Measurements from ENCODE around the gene ILKAP. TPM values are rescaled to one million over a fixed set of nuclear protein-coding genes. Genes with fewer than 3 reads are reported as not detected.

The ILKAP gene
- total and polyA plus RNA-seq, 2 experiments from 2014 or later: 11.9 to 35.0 TPM

DNA sequence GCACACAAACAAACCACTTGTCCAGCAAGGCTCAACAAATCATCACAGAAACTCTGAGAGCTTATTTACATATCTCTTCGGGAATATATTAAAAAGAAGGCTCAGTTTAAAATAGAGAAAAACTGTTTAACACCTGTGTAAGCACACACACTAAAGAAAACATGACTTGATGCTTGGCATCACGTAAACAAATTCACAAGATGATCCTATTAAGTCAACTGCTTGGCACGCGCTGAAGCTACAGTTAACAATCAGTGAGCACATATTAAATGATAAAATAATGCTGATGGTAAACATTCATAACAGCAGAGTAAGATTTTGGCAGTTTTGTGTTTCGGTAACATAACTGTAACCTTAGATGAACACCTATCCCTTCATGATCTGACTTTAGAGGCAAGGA lies 40.7 kb upstream of the ILKAP start:
- H3K9ac ChIP-seq: no peak overlapping the region
- peaks cover 7% of the 10 kb centered on the region; the same call in 1 of the 2 replicates for H3F3A ChIP-seq (ENCODE audit: insufficient read depth)
- no peaks in the 10 kb centered on the region for H3K9me3 ChIP-seq (ENCODE audit: low read depth)
- H3K4me3 ChIP-seq: no peak overlapping the region
- 93 to 95% methylated on average over 5 of the region's 5 CpGs for WGBS, 2 experiments (ENCODE audit: low coverage in 1 of 2, low lambda C conversion rate in 2 of 2, missing lambda C conversion rate in 2 of 2)
- in situ Hi-C loops (cut with MboI): no loop called here
- H3K36me3 ChIP-seq (ENCODE audit: low read depth): no peaks in the 10 kb centered on the region
- no peak for DNase-seq
- no peak overlapping the region for H3K27ac ChIP-seq
- H3K9me2 ChIP-seq (ENCODE audit: insufficient read depth): no peaks in the 10 kb centered on the region
- no peaks in the 10 kb centered on the region for H4K20me1 ChIP-seq (ENCODE audit: insufficient read depth)
- peaks cover 3% of the 10 kb centered on the region for H3K27me3 ChIP-seq (replicated peaks; ENCODE audit: insufficient read depth)
- H3K4me1 ChIP-seq (ENCODE audit: insufficient read depth): no peaks in the 10 kb centered on the region
- no peak overlapping the region for H2AFZ ChIP-seq
- H3K79me2 ChIP-seq (ENCODE audit: insufficient read depth): no peaks in the 10 kb centered on the region
- H3K4me2 ChIP-seq (ENCODE audit: unreplicated experiment): no peak overlapping the region
- TF ChIP-seq EZH2 (IDR thresholded peaks at IDR 0.05; ENCODE audit: insufficient read depth, poor library complexity, severe bottlenecking): no peak
- no peak for TF ChIP-seq EZH2phosphoT487 (IDR thresholded peaks at IDR 0.05; ENCODE audit: insufficient read depth, low read depth)

DNA sequence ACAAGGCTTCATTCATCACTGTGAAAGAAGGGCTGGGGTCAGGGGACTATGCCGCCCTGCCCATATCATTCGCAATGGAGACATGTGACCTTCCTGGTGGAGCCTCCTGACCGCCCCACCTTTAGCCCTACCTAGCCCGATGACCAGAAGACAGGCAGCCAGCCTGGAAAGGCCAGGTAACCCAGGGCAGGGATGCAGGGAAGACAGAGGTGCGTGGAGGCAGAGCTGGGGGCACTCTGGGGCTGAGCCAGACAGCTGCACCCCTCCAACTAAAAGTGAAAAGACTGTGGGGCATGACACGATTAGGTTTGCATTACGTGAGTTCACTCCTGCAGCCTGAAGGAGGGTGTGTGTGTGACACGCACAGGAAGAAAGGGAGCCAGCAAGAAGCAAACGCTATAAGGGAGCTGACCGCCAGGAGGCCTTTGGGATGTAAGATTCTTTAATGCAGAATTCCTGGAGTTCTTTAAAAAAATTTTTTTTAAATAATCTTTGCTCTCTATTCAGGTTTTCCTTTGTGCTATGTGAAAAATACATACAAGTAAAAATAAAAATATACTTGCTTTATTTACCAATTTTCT lies 40.1 kb upstream of the ILKAP start:
- in situ Hi-C loops (cut with MboI): no loop called here

DNA sequence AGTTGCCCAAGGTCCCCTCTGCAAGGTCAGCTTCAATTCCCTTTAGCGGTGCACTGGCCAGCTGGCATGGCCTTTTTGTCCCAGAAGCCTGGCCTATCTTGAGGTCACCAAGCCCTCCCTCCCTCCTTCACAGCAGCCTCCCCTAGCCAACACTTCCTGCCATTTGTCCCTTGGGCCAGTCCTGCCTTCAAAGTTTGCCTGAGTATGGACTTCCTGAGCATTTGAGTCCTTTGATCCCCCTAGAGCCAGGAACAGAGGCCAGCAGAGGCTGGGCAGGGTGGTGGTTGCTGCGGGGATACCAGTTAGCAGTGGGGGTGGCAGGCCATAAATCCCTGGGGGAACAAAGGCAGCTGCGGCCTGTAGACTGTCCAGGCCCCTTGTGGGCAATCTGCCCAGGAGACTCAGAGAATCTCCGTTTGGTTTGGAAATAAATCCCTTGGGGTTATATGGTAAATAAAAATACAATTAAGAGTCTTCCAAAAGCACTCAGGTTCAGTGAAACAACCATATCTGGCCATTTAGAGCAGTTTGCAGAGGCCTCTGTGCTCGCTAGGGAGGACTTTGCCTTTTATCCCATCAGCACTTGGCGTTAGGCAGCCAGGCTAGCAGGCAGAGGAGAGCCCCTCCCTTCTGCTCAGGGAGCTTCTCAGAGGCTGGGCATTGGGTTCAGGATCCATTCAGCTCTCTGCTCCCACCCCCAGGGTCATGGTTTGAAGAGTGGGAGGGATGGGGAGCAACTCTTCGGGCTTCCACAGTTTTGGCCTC lies 39.4 kb upstream of the ILKAP start:
- peaks cover 10% of the 10 kb centered on the region; the same call in 1 of the 2 replicates for H3F3A ChIP-seq (ENCODE audit: insufficient read depth)
- H3K4me2 ChIP-seq (ENCODE audit: unreplicated experiment): no peak overlapping the region
- H3K79me2 ChIP-seq (ENCODE audit: insufficient read depth): no peaks in the 10 kb centered on the region
- in situ Hi-C loops (cut with MboI): no loop called here
- H3K9me2 ChIP-seq (ENCODE audit: insufficient read depth): no peaks in the 10 kb centered on the region
- no peak overlapping the region for H3K27ac ChIP-seq
- H3K9ac ChIP-seq: no peak overlapping the region
- H3K9me3 ChIP-seq (ENCODE audit: low read depth): no peaks in the 10 kb centered on the region
- TF ChIP-seq EZH2phosphoT487 (IDR thresholded peaks at IDR 0.05; ENCODE audit: insufficient read depth, low read depth) (no peak), EZH2 (IDR thresholded peaks at IDR 0.05; ENCODE audit: insufficient read depth, poor library complexity, severe bottlenecking) (no peak)
- 67 to 72% methylated on average over 7 of the region's 7 CpGs for WGBS, 2 experiments (ENCODE audit: low coverage in 1 of 2, low lambda C conversion rate in 2 of 2, missing lambda C conversion rate in 2 of 2)
- no peak for DNase-seq
- H3K36me3 ChIP-seq (ENCODE audit: low read depth): no peaks in the 10 kb centered on the region
- no peak overlapping the region for H2AFZ ChIP-seq
- peaks cover 15% of the 10 kb centered on the region for H3K27me3 ChIP-seq (replicated peaks; ENCODE audit: insufficient read depth)
- H3K4me3 ChIP-seq: no peak overlapping the region
- H3K4me1 ChIP-seq (ENCODE audit: insufficient read depth): no peaks in the 10 kb centered on the region
- H4K20me1 ChIP-seq (ENCODE audit: insufficient read depth): no peaks in the 10 kb centered on the region

More for the DNA sequence above, 40.1 kb upstream of the ILKAP start:
- WGBS, 2 experiments (ENCODE audit: low coverage in 1 of 2, low lambda C conversion rate in 2 of 2, missing lambda C conversion rate in 2 of 2): 80 to 84% methylated on average over 10 of the region's 10 CpGs
- no peaks in the 10 kb centered on the region for H3K36me3 ChIP-seq (ENCODE audit: low read depth)
- H3K27me3 ChIP-seq (replicated peaks; ENCODE audit: insufficient read depth): peaks cover 9% of the 10 kb centered on the region
- TF ChIP-seq EZH2phosphoT487 (IDR thresholded peaks at IDR 0.05; ENCODE audit: insufficient read depth, low read depth): no peak
- H3K27ac ChIP-seq: no peak overlapping the region
- no peak overlapping the region for H3K4me2 ChIP-seq (ENCODE audit: unreplicated experiment)
- no peaks in the 10 kb centered on the region for H3K4me1 ChIP-seq (ENCODE audit: insufficient read depth)
- H2AFZ ChIP-seq: no peak overlapping the region
- H3K9me2 ChIP-seq (ENCODE audit: insufficient read depth): no peaks in the 10 kb centered on the region
- peaks cover 7% of the 10 kb centered on the region; the same call in 1 of the 2 replicates for H3F3A ChIP-seq (ENCODE audit: insufficient read depth)
- no peak for DNase-seq
- H3K9me3 ChIP-seq (ENCODE audit: low read depth): no peaks in the 10 kb centered on the region
- no peaks in the 10 kb centered on the region for H3K79me2 ChIP-seq (ENCODE audit: insufficient read depth)
- H4K20me1 ChIP-seq (ENCODE audit: insufficient read depth): no peaks in the 10 kb centered on the region
- no peak overlapping the region for H3K9ac ChIP-seq
- H3K4me3 ChIP-seq: no peak overlapping the region

DNA sequence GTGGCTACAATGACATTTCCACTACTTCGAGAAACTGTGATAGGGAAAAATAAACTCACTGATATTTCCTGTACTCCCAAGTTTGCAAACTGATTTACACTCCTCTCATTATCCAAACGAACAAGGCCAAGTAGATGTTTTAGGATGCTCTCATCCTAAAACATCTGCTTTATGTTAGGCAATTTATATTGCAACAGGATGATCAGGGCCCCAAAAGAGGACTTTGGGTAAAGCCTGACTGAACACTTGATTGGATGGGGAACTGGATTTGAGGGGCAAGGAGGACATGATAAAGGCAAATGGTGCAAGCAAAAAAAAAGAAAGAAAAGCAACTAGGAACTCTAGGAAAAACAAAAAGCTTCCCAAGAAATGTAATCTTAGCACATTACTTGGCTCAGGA lies 38.5 kb upstream of the ILKAP start:
- 55 to 56% methylated on average over 2 of the region's 2 CpGs for WGBS, 2 experiments (ENCODE audit: low coverage in 1 of 2, low lambda C conversion rate in 2 of 2, missing lambda C conversion rate in 2 of 2)
- H3K4me2 ChIP-seq (ENCODE audit: unreplicated experiment): no peak overlapping the region

More for the DNA sequence above, 38.5 kb upstream of the ILKAP start:
- no peaks in the 10 kb centered on the region for H3K9me2 ChIP-seq (ENCODE audit: insufficient read depth)
- no peak overlapping the region for H3K4me3 ChIP-seq
- H3K4me1 ChIP-seq (ENCODE audit: insufficient read depth): no peaks in the 10 kb centered on the region
- no peak overlapping the region for H2AFZ ChIP-seq
- H3K36me3 ChIP-seq (ENCODE audit: low read depth): no peaks in the 10 kb centered on the region
- no peaks in the 10 kb centered on the region for H3K9me3 ChIP-seq (ENCODE audit: low read depth)
- no peak overlapping the region for H3K27ac ChIP-seq
- peaks cover 25% of the 10 kb centered on the region for H3K27me3 ChIP-seq (replicated peaks; ENCODE audit: insufficient read depth)
- in situ Hi-C loops (cut with MboI): no loop called here
- H4K20me1 ChIP-seq (ENCODE audit: insufficient read depth): no peaks in the 10 kb centered on the region
- peaks cover 11% of the 10 kb centered on the region; the same call in 1 of the 2 replicates for H3F3A ChIP-seq (ENCODE audit: insufficient read depth)
- TF ChIP-seq EZH2phosphoT487 (IDR thresholded peaks at IDR 0.05; ENCODE audit: insufficient read depth, low read depth): no peak
- no peak for TF ChIP-seq EZH2 (IDR thresholded peaks at IDR 0.05; ENCODE audit: insufficient read depth, poor library complexity, severe bottlenecking)
- no peaks in the 10 kb centered on the region for H3K79me2 ChIP-seq (ENCODE audit: insufficient read depth)
- DNase-seq: peak; percentile 33
- no peak overlapping the region for H3K9ac ChIP-seq

All from GM23248 (cell line).